Endothelial cell of hepatic sinusoid (primary cell): ENCODE results near the gene ABAT.

Experiments
- in situ Hi-C: cut with HindIII; loops from 2 replicates; pipeline ENCODE4 v1.10.0; 2017; ENCODE audit warnings: low sequenced_read_pairs

Gene ABAT

DNA sequence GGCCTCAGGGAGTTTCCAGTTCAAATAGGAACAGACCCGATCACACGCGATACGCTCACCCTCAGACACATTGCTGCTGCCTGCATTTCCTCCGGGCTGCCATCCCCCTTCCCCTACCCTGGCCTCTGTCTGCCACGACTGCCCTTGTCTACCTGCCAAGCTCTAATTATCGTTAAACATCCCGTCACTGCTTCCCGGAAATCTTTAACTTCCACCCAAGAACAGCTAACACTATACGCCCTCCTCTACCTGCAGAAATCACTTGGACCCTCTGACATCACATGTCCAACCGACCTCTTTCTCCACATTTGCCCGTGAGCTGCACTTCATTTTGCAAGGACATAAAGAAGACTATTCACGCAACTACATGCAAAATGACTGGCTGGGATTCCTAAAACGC lies 40.4 kb downstream of the ABAT start:
- in situ Hi-C loops, result no loop called here

DNA sequence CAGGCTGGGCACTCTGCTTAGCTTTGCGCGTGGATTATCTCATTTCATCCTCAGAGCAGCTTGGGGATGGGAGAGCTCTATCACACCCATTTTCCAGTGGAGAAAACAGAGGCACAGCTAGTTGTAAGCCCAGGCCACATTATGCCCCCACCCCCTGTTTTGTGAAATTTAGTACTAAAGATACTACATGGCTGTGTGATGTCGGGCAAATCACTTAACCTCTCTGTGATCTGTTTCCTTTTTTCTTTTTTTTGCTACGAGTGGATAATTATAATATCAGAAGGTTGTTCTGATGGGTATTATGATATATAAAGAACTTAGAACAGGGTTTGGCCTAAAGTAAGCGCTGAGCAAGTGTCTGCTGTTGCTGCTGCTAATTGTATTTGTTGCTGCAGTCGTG lies 41.6 kb downstream of the ABAT start:
- in situ Hi-C loops, result no loop called here

DNA sequence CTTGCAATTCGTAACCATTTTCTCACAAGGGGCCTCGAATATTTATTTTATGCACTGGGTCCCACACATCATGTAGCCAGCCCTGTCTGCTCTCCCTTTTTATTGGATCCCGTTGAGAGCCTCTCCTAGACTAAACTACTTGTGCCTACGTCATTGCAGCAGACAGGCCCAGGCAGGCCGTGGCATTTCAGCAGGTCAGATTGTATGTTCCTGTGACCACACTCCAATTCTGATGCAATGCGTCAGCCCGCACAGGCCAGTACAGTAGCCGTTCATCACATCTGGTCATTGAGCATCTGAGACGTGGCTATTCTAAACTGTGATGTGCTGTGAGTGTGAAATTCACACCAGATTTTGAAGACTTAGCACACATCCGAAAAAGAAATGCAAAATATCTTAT lies 42.2 kb downstream of the ABAT start:
- in situ Hi-C loops, result no loop called here

DNA sequence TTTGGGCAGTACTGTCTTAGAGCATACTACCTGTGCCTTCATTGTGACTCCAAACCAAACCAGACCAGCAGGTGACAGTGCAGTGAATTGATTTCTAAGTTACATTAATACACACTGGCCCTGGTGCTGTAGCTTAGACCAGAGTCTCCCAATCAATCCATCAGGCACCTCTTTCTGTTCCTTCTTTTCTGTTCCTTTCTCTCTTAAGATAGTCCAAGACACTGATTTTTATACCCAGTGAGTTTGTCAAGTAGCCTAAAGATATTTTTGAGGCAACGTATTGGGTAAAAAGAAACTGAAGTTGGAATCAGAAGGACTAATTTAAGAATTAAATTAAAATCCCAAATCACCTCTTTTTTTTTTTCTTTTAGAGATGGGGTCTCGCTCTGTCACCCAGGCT lies 43.1 kb downstream of the ABAT start:
- in situ Hi-C loops, result no loop called here

DNA sequence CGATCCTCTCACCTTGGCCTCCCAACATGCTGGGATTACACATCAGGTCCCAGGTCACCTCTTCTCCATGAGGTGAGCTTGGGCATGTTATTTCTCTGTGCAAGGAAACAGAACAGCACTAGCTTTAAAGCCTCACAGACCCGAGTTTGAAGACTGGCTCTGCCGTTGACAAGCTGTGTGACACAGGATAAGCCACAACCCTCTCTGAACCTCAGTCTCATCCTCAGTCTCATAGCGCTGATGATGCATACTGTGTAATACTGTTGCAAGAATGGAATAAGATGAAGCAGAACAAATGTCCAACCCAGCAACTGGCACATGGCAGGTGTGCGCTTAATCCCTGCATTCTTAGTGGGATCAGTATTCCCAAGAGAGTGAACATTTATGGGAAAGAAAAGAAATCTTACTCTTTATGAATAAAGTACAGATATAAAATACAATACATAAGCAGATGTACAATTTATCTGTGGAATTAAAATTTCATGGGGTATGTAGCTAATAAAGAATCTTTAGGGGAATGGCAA lies 43.5 kb downstream of the ABAT start:
- in situ Hi-C loops, result no loop called here

DNA sequence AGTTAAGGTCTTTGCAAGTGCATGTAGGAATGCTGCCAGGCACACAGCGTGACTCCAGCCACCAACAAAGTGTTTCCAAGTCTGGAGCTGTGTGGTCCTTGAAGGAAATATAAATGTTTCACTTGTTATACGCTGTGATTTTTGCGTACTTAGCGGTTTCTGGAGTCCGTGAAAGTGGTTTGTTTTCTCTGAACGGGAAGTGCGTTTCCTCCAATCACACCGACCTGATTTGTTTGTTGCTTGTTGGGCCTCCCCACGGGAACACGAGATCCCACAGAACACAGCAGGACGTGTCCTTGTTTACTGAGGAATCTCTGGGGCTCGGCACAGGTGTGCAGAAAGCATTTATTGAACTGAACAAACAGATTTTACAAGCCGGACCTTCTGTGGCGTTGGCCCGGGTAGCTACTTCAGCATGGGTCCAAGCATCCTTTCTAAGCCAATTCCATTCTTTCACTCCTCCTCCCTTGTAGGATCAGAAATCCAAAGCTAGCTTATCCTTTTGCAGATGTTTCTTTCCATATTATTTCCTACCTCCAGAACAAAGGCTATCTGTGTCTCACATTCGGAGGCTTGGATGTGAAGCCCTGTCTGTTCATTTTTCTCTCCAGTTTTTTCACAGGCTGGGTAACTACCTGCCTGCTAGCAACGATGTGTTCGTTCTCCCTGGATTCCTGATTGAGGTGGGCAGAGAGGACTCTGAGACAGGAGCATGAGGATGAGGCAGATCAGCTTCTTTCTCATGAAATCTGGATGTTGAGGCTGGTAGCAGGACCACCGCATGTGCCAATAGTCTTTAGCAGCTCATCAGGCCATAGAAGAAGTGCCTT lies 44.6 kb downstream of the ABAT start:
- in situ Hi-C loops, result no loop called here

DNA sequence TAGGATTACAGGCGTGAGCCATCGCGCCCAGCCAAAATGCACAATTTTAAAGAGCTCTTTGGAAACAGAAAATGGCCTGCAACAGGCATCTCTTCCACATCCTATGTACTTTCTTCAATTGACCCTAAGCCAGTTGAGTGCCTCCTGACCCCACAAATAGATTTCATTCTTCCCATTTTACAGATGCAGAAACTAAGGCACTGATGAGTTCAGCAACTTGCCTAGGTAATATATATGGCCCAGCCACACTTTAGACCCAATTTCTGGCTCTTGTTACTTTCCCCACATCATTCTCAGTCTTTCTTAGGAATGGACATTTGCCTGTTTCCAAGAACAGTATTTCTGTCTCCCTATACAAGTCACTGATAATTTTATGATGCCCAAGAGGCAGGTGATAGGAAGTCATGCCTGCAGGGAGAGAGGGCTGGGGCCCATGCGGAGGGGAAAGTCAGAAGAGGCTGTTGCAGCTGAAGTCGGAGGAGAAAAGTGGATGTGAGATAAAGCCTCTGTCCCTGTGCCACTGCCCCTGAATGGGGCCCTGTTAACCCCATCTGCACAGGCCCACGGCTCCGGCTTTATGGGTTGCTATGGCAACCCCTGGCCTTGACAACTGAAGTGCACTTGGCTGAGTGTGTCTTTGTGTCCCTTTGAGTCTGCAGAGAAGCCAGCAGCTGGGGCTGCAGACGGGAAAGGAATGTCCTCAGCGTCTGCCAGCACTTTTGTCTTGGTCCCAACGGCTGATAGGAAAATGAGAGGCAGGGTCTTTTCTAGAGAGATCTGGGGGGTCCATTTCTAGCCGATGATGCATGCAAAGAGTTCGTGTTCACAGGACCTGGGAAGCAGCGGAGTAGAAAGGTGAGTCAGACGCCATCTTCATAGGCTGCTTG lies 45.9 kb downstream of the ABAT start:
- in situ Hi-C loops, result no loop called here

DNA sequence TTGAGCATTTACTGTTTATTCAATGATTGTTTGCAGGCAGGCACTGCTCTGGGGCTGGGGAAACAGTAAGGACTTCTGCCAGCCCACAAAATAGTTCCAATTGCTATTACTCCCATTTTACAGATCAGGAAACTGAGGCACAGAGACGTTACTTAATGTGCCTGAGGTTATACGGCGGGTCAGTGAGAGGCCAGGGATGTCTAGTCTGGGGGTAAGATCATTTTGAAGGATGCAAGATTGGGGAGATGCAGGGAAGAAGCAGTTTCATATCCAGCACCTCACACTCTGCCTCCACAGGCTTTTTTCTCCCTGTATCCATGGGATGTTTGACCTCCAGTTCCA lies 46.5 kb downstream of the ABAT start:
- in situ Hi-C loops, result no loop called here

DNA sequence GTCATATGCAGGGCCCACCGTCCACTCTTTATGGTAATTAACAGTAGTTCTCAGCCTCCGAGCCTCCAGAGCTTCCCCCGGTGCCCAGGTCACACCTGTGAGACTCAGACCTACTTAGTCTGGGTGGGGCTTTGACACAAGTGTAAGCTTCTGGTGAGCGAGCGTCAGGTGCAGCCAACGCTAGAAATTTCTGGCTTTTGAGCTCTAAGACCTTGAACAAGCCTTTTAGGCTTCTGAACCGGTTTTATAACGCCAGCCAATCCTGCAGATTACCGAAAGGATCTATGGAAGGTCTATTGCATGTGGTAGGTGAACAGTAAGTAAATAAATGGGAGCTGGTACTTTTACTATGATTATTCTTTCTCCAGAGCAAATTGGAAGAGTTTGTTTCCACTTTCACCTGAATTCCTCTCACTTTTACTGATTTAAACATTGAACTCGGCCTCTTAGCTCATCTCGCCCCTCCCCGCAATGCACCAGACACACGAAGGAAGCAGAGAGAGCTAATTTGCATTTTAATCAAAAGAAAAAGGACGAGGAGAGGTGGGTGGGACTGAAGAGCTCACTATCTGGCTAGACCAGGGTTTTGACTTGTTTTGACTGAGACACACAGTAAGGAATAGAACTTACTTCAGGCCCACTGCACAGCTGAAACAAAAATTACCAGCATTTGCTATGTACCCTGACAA lies 47.1 kb downstream of the ABAT start:
- in situ Hi-C loops, result no loop called here

DNA sequence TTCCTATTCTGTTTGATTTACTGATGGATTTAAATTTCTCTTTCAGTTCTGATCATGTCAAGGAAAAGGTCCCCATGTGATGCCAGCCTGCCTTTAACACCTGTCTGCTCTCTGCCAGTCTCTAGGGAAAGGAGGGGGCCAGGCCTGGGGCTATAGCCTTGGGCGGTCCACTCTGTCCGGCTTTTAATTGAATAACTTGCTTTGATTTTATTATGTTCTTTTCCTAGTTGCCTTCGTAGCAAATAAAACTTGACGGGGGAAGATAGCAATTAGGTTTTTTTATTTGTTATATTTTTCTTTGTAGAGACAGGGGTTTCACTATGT lies 47.6 kb downstream of the ABAT start:
- in situ Hi-C loops, result no loop called here

DNA sequence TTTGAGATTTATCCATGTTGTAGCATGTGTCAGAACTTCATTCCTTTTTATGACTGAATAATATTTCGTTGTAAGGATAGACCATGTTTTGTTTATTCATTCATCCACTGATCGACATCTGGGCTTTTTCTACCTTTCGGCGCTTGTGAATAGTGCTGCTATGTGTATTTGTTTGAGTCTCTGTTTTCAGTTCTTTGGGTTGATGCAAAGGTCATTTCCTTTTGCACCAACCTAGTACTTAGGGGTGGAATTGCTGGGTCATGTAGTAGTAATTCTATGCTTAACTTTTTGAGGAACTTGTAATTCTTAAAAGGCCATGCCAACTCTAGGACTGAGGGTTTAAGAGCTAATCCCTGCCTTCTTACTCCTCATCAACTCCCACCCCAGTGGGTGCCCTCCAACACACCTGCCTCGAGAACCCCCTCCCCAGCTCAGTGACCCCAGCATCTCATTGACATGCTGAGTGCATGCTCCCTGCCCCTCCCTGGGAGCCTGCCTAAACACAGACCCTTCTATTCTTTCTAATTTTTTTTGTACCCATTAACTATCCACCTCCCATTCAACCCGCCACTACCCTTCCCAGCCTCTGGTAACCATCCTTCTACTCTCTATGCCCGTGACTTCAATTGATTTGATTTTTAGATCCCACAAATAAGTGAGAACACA lies 51.2 kb downstream of the ABAT start:
- in situ Hi-C loops, result no loop called here

DNA sequence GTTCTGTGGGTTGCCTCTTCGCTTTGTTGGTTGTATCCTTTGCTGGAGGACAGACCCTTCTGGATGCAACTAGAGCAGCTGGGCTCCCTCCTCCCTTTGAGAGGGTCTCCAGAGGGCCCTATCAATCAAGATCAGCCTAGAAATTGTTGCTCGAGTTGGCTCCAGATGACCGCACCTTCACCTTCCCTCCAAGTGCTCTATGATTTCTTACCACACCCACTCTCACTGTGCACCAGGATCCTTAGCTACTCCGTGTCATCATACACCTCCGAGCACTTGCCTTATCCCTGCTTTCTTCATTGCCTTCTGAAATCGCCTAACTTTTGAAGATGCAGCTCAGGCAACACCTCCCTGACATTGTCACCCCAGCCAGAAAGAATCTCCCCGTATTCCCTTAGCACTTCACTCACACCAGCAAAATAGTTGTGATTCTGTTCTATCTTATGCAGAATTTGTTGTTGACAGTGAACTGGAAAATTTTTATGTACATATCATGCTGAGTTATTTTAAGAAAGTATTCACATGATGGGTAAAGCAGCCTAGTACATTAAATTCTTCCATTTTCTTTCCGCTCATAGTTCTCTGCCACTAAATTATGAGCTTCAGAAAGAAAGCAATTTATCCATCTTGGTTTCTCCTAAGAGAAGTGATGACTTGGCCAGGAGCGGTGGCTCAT lies 52.9 kb downstream of the ABAT start:
- in situ Hi-C loops, result no loop called here

DNA sequence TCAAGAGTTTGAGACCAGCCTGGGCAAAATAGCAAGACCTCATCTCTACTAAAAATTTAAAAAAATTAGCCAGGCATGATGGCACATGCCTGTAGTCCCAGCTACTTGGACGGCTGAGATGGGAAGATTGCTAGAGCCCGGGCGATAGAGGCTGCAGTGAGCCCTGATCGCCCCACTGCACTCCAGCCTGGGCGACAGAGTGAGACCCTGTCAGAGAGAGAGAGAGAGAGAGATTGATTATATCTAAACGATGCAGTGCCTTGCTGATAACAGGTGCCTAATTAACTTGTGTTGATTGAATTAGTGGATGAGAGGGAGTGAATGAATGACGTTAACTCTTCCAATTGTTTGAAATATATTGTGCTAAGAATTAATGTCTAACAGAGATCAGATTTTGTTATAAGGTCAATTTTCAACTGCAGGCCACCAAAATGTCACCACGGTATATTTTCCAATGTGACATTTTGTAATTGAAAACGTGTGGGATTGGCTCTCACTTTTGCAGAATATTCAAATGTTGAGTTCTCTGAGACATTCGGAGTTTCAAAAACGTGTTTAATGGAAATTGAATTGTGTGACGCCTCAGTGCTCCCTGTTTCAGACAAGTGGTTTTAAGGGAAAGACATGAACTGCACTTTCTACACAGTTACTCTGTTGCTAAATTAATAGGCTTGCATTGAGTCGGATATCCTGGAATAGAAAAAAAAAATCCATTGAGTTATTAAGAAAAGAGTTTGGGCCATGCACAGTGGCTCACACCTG lies 53.6 kb downstream of the ABAT start:
- in situ Hi-C loops, result no loop called here

DNA sequence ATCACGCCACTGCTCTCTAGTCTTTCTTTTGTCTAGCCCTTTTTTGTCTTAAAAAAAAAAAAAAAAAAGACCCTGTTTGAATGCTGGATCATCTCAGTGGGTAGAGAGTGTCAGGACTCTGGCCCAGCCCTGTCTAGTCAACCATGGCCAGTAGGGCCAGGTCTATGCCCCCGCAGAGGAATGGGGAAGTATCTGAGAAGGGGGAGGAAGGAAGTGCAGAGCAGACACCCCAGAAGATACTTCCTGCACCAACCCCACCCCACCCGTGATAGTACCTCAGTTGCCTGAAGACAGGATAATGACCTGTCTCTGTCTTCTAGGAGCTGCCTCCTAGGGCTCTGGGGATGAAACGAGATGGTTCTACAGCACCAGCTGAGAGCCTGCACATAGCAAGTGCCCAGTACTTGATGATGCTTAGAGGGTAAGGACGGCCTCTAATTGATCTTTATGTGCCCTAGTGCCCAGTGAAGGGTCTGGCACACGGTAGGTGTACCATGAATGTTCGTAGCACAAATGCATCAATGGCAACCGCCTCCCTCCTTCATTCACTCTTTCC lies 55.4 kb downstream of the ABAT start:
- in situ Hi-C loops, result no loop called here

DNA sequence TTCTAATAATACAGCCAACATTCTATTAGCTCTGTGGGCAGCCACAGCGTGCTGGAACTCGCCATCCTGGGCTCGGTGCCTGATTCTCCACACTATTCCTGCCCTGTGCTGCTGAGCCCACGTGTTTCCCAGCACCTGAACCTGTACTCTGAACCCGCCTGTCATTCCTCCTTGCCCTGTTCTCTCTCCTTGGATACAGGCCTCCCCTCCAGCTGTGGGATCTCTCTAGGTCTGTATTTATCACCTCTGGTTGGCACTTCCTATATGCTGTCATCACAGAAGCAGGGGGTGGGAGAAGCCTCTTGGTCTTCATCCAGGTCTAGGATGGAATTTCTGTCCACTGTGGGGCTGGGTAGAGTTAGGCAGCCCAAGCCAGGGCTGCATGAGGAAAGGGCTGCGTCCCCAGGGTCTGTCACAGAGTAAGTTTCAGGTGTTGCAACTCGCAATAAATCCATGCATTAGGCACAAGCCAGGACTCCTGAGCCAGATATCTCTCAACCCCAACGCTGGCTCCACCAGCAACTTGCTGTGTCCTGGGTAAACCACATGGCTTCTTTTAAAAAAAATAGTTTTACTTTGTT lies 56.0 kb downstream of the ABAT start:
- in situ Hi-C loops, result no loop called here

DNA sequence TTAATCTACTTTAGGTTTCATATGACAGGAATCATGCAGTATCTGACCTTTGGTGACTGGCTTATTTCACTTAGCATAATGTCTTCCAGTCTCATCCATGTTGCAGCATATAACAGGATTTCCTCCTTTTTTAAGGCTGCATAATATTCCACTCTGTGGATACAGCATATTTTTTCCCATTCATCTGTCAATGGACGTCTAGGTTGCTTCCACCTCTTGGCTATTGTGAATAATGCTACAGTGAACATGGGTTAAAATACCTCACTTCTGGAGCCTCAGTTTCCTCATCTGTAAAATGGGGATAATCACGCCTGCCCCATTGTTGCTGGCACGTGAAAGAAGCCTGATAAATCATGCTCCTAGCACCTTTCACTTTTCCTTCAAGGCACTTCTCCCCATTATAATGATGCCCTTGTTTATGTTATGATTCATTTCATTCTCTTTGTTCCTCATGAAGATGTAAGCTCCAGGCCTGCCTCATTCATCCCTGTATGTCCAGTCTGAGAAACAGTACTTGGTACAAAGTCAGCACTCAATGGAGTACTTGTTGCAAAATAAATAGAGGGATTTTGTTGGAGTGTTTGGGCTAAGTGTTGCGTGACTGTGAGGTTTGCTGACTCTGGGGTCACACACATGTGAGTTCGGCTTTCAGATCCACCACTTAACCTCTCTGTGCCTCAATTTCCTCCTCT lies 59.6 kb downstream of the ABAT start:
- in situ Hi-C loops, result no loop called here

DNA sequence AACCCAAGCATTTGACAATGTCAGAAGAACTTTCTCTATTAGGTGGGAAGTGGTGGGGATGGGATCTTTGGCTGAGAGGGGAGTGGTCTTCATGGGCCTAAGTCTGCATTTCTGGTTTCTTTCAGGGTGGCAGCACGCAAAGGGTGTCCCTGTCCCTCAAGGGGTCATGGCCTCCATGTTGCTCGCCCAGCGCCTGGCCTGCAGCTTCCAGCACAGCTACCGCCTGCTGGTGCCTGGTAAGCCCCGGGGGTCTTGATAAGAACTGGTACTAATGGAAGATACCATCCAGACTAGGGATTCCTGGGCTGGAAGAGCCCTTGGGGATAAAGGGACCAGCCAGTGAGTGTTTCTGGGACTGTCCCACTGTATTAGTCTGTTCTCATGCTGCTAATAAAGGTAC lies 61.2 kb downstream of the ABAT start:
- in situ Hi-C loops, result no loop called here

DNA sequence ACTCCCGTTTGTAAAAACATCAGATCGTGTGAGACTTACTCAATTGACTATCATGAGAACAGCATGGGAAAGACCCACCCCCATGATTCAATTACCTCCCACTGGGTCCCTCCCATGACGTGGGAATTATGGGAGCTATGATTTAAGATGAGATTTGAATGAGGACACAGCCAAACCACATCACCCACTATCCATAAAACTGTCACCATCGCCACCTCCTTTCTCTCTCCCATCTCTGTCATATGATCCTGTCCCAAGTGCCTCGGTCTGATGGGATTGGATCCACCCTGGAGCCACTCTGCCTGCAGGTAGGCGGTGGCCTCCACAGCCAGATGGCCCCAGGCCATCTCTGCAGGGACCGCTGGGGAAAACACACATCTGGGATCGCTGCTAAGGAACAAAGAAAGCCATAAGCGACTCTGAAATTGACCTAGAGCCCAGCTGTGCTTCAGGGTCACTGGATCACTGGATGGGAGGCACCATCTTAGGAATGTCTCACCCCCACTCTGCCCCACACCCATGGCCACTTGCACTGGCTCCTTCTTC lies 61.8 kb downstream of the ABAT start:
- in situ Hi-C loops, result no loop called here
